SK-N-MC (cell line): ENCODE results near the gene RABEP2.

ENCODE experiments used
- DNase-seq: peaks from one replicate; pipeline ENCODE4 v3.0.0-alpha.2; 2011; ENCODE audit warnings: low read depth, low spot score
- H3K27ac ChIP-seq: fragments of 200-600 bp; sonication (generic); 2 replicates; pipeline ENCODE4 v1.5.1; 2016; ENCODE audit warnings: mixed run types
- H3K36me3 ChIP-seq: fragments of 200-600 bp; sonication (generic); 2 replicates; pipeline ENCODE4 v1.6.1; 2017; ENCODE audit warnings: antibody characterized with exemption, low read length, mixed read lengths; ENCODE audit not compliant: insufficient read depth
- H3K4me3 ChIP-seq: fragments of 200-600 bp; sonication (generic); 2 replicates; pipeline ENCODE4 v1.5.1; 2016
- H3K9ac ChIP-seq: fragments of 200-600 bp; sonication (generic); 2 replicates; pipeline ENCODE4 v1.8.0; 2017; ENCODE audit warnings: mixed run types, mixed read lengths; ENCODE audit not compliant: insufficient read length
- H3K9me3 ChIP-seq: fragments of 200-600 bp; sonication (generic); 2 replicates; pipeline ENCODE4 v1.6.1; 2017; ENCODE audit warnings: low read depth, mild to moderate bottlenecking, antibody characterized with exemption, low read length, moderate library complexity, mixed read lengths
- EZH2 ChIP-seq: fragments of 200-600 bp; sonication (generic); IDR thresholded peaks from one replicate; pipeline ENCODE4 v1.6.1; 2017; ENCODE audit warnings: antibody characterized with exemption
- FOXP2 ChIP-seq: optimal IDR thresholded peaks from 2 replicates; pipeline ENCODE3; 2011; ENCODE audit warnings: mild to moderate bottlenecking, moderate library complexity; ENCODE audit not compliant: insufficient read depth; ENCODE audit errors: extremely low read length, control extremely low read depth
- POLR2AphosphoS5 ChIP-seq: IDR thresholded peaks from 2 replicates; pipeline ENCODE4 v1.6.1; 2012; ENCODE audit warnings: mild to moderate bottlenecking, low read depth, low read length, borderline replicate concordance

The RABEP2 gene

GRCh38 chr16:28865722-28866453 is 59.1 kb downstream of the RABEP2 start:
- no peak overlapping the region for H3K9ac ChIP-seq
- peaks cover 27% of the 10 kb centered on the region for H3K36me3 ChIP-seq
- no peak for DNase-seq
- TF ChIP-seq FOXP2 (no peak), POLR2AphosphoS5 (no peak), EZH2 (no peak)
- no peak overlapping the region for H3K4me3 ChIP-seq
- H3K9me3 ChIP-seq = no peaks in the 10 kb centered on the region
- no peak overlapping the region for H3K27ac ChIP-seq

- H3K4me3 ChIP-seq = peak overlapping the region; percentile 100; the same call in 1 of the 2 replicates
- TF ChIP-seq FOXP2 (no peak), POLR2AphosphoS5 (no peak), EZH2 (no peak)
These were observed 59.9 kb downstream of the RABEP2 start for GRCh38 chr16:28865001-28865688.

GRCh38 chr16:28863929-28864793 is 60.9 kb downstream of the RABEP2 start:
- peak overlapping the region; percentile 99 for H3K9ac ChIP-seq
- H3K9me3 ChIP-seq = no peaks in the 10 kb centered on the region
- TF ChIP-seq POLR2AphosphoS5 = no peak
- TF ChIP-seq EZH2 = no peak
- no peak for TF ChIP-seq FOXP2
- no peak for DNase-seq
- H3K27ac ChIP-seq = peak overlapping the region; percentile 99
- peaks cover 15% of the 10 kb centered on the region; the same call in 1 of the 2 replicates for H3K36me3 ChIP-seq
- H3K4me3 ChIP-seq = peak overlapping the region; percentile 100

More at GRCh38 chr16:28865001-28865688, 59.9 kb downstream of the RABEP2 start:
- DNase-seq = no peak
- Histone ChIP-seq H3K27ac (no peak overlapping the region), H3K9ac (peak overlapping the region; percentile 99), H3K36me3 (peaks cover 25% of the 10 kb centered on the region), H3K9me3 (no peaks in the 10 kb centered on the region)

GRCh38 chr16:28859326-28859725 is 65.7 kb downstream of the RABEP2 start:
- Histone ChIP-seq H3K9me3 (no peaks in the 10 kb centered on the region), H3K9ac (no peak overlapping the region), H3K4me3 (no peak overlapping the region), H3K27ac (no peak overlapping the region), H3K36me3 (no peaks in the 10 kb centered on the region)
- DNase-seq = no peak
- TF ChIP-seq FOXP2 (no peak), EZH2 (no peak), POLR2AphosphoS5 (no peak)

- Histone ChIP-seq H3K27ac (no peak overlapping the region), H3K4me3 (no peak overlapping the region), H3K36me3 (no peaks in the 10 kb centered on the region), H3K9me3 (no peaks in the 10 kb centered on the region), H3K9ac (no peak overlapping the region)
- DNase-seq = no peak
- TF ChIP-seq FOXP2 = no peak
- no peak for TF ChIP-seq POLR2AphosphoS5
- TF ChIP-seq EZH2 = no peak
These were observed 66.6 kb downstream of the RABEP2 start for GRCh38 chr16:28858421-28858820.
